ENCODE measurements around the gene RAB11FIP2.

RAB11FIP2 gene

DNA sequence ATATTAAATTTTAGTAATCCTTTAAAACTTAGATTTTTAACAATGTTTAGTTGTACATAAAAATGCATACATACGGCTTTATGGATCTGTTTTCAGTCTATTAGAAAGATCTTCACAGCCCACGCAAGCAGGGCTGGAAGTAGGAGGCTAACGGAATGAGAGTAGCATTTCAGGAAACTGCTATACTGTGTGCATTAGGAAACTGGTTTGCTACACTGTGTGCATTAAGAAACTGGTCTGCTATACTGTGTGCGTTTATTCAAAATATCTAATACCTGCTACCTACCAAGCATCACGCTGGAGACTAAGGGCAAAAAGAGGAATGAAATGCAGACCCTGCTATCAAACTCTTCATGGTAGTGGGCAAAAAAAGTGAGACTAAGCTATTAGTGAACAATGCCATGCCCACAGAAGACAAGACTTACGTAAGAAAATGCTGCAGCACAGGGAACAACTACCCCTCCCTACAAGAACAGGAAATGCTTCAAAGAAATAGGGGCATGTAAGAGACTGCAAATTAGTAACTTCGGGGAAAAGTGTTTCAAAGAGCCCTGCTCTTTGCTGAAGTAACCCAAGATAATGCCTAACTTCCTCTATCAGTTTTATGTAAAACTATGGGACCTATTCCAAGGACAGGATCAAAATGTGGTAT lies 11.3 kb downstream of the RAB11FIP2 start:
- DNase-seq = peak in 1 of 58 donors; percentile 28

- no peak for DNase-seq
Observed at GRCh38 chr10:118034791-118035261, 11.9 kb downstream of the RAB11FIP2 start.

- no peak for DNase-seq
Observed at GRCh38 chr10:118033905-118034304, 12.8 kb downstream of the RAB11FIP2 start.

GRCh38 chr10:118032564-118032963 lies 14.2 kb downstream of the RAB11FIP2 start:
- no peak for DNase-seq

- DNase-seq = no peak
Observed at GRCh38 chr10:118031351-118032075, 15.2 kb downstream of the RAB11FIP2 start.

GRCh38 chr10:118028619-118029018 lies 18.1 kb downstream of the RAB11FIP2 start:
- no peak for DNase-seq

- peak in 15 of 58 donors; percentile 4 to 52 (median 14) for DNase-seq
Observed at GRCh38 chr10:118027397-118027796, 19.3 kb downstream of the RAB11FIP2 start.

DNA sequence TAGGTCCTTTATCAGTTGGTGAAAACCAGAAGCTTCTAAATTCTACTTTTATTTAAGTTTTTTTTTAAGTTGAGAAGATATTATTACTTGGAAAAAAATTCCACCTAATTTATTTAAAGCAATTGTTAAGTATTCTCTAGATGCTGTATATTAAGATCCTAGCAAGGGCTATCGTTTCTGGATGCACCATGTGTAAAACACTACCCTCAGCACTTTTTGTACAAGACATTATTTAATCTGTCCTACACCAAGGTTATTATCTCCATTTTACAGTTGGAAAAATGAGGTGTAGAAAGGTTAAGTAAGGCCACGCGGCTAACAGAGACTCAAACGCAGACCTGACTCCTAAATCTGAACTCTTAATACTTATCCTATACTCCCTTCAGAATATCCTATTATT lies 19.8 kb downstream of the RAB11FIP2 start:
- no peak for DNase-seq

- no peak for DNase-seq
Observed at GRCh38 chr10:118020365-118020764, 26.4 kb downstream of the RAB11FIP2 start.

GRCh38 chr10:118017850-118018249 lies 28.9 kb downstream of the RAB11FIP2 start:
- DNase-seq = no peak

- no peak for DNase-seq
Observed at GRCh38 chr10:118017071-118017740, 29.5 kb downstream of the RAB11FIP2 start.

DNA sequence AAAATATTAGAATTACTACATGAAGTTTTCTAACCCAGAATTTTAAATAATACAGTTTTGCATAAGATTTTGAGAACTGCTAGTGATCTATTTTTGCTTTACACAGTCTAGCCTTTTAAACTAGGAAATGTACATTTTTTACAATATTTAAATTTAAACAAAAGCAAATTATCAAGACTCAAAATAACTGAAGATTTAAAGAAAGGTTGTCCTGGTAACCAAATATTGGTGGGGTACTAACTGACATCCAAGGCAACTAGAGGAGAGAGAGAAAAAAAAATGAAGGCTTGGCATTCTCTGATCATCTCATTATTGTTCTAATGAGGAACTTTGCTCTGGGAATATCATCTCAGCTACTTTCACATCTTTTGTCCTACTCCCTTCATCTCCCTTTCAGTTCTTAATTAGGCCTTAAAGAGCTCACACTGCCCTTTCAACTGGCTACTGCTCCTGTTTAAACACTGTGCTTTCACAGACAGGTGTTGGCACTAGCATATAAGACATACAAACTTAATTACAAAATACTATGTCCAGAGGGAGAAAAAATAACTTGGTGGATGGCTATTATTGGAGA lies 33.7 kb downstream of the RAB11FIP2 start:
- DNase-seq = no peak

- no peak for DNase-seq
Observed at GRCh38 chr10:118007773-118008172, 39.0 kb downstream of the RAB11FIP2 start.

DNA sequence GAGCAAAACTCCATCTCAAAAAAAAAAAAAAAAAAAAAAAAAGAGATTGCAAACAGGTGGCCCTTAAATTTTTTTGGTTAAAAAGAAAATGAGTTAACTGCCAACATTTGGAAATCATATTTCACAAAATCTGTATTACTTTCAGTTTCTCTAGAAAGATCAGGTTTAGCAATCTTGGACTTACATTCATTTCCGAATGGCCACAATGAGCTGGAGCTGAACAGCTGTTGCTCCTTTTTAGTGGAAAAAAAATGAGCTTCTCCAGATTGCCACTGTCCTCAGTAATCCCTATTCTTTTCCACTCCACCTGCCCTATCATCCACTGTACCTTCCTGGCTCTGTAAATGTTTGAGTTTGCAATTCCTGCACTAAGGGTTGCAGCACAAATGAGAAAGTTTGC lies 43.6 kb downstream of the RAB11FIP2 start:
- DNase-seq = no peak

GRCh38 chr10:118002581-118002980 lies 44.2 kb downstream of the RAB11FIP2 start:
- DNase-seq = no peak

DNA sequence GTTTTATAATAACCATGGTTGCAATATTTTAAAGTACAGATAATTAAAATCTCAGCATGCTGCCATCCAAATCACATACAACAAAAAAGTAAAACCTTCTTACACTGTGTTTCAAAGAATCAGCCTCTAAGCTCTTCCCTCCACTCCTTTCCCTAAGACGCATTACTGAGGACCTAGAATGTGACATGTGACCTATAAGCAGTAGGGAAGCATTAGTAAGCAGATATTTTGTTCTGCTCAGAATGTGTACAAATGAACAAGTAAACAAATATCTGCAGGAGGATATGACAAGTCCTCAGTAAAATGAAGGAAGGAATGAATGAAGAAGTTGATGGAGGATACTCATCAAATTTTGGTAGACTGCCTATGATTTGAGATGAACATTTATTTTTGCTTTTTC lies 49.1 kb downstream of the RAB11FIP2 start:
- no peak for DNase-seq

DNA sequence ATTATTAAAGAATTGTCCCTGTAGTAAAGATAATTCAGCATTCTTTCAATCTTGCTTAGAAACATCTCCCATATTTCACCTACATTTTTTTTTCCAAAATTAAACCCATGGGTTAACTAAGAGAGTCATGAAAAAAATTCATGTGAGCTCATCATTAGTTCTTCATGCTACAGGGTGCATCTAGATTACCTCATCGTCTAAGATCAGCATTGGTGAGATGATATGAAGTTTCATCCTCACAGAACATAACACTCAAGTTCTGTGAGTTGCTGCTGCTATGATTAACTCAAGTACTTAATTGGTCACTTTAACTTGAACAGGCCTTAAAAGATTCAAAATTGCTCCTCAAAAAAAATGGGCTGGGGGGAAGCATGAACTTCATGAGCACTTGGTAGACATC lies 50.0 kb downstream of the RAB11FIP2 start:
- no peak for DNase-seq

DNA sequence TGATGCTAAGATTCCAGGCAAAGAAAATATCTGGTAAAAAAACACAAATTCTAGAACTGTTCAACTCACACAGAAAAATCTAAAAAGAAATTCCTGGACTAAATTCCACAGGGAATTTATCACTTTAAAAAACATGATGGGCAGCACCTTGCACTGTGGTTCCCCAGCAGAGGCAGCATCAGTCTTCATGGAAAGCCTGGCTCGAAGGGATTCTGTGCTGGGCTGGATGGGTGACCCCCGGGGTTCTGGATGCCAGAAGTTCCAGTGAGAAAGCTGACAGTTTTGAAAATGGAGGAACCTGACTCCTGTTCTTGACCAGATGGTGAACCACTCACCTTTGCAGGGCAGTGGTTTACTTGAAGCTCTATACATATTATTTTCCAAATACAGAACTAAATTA lies 52.0 kb downstream of the RAB11FIP2 start:
- no peak for DNase-seq

DNA sequence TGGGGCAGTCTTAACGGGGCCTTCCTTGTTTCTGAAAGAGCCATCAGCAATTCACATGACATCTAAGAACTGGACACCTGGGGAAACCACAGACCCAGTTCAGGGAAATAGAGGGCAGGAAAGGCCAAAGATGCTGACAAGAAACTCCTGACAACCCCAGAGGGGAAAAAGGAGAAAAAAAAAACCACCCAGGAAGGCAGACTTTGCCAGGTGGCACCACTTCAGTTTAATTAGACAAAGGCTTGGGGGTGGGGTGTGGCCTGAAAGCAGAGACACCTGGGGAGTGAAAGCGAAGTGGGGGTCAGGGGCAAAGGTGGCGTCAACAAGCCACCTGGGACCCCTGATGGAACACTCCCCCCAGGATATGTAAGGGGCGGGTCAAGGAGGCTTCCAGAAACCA lies 53.6 kb downstream of the RAB11FIP2 start:
- no peak for DNase-seq

- DNase-seq = peak in 1 of 58 donors; percentile 7
Observed at GRCh38 chr10:117991701-117992100, 55.0 kb downstream of the RAB11FIP2 start.

- no peak for DNase-seq
Observed at GRCh38 chr10:117989962-117990361, 56.8 kb downstream of the RAB11FIP2 start.

DNA sequence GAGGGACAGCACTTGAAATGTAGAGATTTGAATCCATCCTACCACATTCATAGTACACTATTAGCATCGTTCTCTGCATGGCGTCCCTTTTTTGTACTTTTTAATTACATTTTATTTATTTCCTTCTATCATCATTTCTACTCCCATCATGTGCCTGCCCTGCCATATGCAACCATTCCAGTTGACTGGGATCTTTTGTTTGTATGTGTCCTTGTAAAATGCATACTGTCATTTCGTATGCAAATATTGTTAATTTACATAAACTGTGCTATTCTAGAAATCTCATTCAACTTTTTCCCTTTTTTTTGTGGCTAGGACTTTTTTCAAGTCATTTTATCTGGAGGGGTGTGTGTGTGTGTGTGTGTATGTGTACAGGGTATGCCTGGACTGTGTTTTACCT lies 57.9 kb downstream of the RAB11FIP2 start:
- no peak for DNase-seq
